IPS-20b (cell line): ENCODE results near the gene CSN2.

Experiments
- H3K27ac ChIP-seq: one replicate; pipeline ENCODE4 v1.5.1; 2013; ENCODE audit warnings: low read length
- H3K27me3 ChIP-seq: 2 replicates; pipeline ENCODE4 v1.6.1; 2013; ENCODE audit warnings: mild to moderate bottlenecking, low read length, inconsistent platforms; ENCODE audit not compliant: insufficient read depth
- H3K36me3 ChIP-seq: 2 replicates; pipeline ENCODE4 v1.6.1; 2013; ENCODE audit warnings: low read depth, mild to moderate bottlenecking, inconsistent platforms, low read length, moderate library complexity; ENCODE audit not compliant: insufficient read depth
- H3K4me1 ChIP-seq: 2 replicates; pipeline ENCODE4 v1.6.1; 2013; ENCODE audit warnings: mild to moderate bottlenecking, control low read depth, inconsistent platforms, low read length, moderate library complexity; ENCODE audit not compliant: insufficient read depth
- H3K4me3 ChIP-seq: 2 replicates; pipeline ENCODE4 v1.5.1; 2013; ENCODE audit warnings: mild to moderate bottlenecking, low read length, inconsistent platforms
- H3K9ac ChIP-seq: 2 replicates; pipeline ENCODE4 v1.6.1; 2013; ENCODE audit warnings: low read depth, mild to moderate bottlenecking, inconsistent platforms, low read length, moderate library complexity
- H3K9me3 ChIP-seq: 2 replicates; pipeline ENCODE4 v1.6.1; 2013; ENCODE audit warnings: mild to moderate bottlenecking, low read depth, low read length, inconsistent platforms; ENCODE audit not compliant: insufficient read depth

Gene CSN2, protein sequence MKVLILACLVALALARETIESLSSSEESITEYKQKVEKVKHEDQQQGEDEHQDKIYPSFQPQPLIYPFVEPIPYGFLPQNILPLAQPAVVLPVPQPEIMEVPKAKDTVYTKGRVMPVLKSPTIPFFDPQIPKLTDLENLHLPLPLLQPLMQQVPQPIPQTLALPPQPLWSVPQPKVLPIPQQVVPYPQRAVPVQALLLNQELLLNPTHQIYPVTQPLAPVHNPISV

DNA sequence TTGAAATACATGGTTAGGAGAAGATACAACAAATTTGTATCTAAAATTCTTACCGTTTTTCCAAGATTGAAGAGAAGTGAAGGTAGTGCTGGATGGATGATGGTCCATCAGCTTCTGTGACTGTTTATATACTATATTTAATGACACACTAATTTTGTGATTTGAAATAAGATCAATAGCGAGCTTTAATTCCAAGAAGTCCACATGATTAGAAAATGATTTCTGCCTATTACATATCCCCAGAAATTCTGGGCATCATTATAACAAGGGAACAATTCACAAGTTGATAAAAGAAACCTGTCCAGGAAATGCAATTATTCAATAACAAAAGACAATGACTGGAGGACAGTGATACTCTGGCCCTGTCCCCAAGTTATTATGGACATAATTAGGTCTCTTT lies at the start of gene CSN2:
Gene CSN2 (minus strand): TSS at position 101 of the 400 bp plus-strand sequence. CDS start 4,733 bp downstream, outside the sequence.
- Histone ChIP-seq H3K36me3 (no peaks in the 10 kb centered on the region), H3K27me3 (no peaks in the 10 kb centered on the region), H3K9me3 (no peaks in the 10 kb centered on the region; the same call in 1 of the 2 replicates), H3K4me3 (no peak within 1 kb of the TSS), H3K27ac (no peak within 1 kb of the TSS), H3K4me1 (no peaks in the 10 kb centered on the region), H3K9ac (no peak within 1 kb of the TSS)

DNA sequence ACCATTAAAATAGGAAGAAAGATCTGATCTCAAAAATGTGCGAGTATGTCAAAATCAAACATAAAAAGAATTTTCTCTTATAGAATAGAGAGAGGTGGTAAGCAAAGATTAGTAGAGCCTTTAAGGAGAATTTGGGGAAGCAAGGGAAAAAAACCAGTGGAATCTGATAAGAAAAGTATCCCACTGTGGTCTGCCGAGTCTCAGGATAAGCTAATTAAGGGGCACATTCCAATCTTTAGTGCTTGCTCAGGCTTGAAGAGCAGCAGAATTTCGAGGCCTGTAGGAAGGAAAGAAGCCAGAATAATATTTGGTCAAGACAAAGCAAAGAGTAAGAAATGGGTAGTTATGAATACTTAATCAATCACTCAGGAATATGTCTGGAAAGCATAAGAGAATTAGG lies 43.2 kb upstream of the CSN2 start:
- no peak overlapping the region for H3K27ac ChIP-seq
- H3K36me3 ChIP-seq, result no peaks in the 10 kb centered on the region
- no peaks in the 10 kb centered on the region for H3K4me1 ChIP-seq
- no peaks in the 10 kb centered on the region for H3K27me3 ChIP-seq
- H3K4me3 ChIP-seq, result no peak overlapping the region
- H3K9me3 ChIP-seq, result no peaks in the 10 kb centered on the region
- no peak overlapping the region for H3K9ac ChIP-seq

DNA sequence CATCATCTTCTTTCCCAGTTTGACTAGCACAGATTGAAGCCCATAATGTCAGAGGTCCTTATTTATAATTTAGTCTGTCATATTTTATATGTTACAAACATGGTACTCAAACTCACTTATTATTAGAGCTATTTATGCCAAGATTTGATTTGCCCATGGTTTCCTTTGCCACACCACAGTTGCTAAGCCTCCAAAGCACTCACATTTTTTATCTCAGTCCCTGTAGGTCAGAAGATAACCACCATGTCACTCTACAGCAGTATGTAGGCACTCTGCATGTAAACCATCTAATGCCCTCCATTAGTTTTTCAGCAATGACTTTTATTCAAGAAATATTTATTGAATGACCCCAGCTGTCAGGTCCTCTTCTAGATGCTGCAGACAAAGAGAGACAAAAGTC lies 37.0 kb upstream of the CSN2 start:
- no peaks in the 10 kb centered on the region for H3K27me3 ChIP-seq
- H3K9me3 ChIP-seq, result no peaks in the 10 kb centered on the region
- no peak overlapping the region for H3K27ac ChIP-seq
- H3K4me1 ChIP-seq, result no peaks in the 10 kb centered on the region
- H3K36me3 ChIP-seq, result no peaks in the 10 kb centered on the region
- H3K9ac ChIP-seq, result no peak overlapping the region
- H3K4me3 ChIP-seq, result no peak overlapping the region

DNA sequence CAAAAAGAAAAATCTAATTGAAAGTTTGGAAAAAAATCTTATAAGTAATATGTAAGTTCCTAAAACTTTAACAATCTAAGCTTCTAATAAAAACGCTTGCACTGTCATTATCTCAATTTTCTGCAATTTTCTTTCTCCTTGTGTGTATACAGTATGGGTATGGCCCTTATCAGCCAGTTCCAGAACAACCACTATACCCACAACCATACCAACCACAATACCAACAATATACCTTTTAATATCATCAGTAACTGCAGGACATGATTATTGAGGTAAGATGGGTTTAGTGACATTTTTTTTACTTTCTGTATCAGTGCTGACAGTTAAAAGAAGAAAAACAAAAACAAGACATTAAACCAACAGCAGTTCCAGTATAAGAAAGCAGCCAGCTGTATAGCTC lies 35.2 kb upstream of the CSN2 start:
- Histone ChIP-seq H3K4me3 (no peak overlapping the region), H3K4me1 (no peaks in the 10 kb centered on the region), H3K9me3 (no peaks in the 10 kb centered on the region), H3K27ac (no peak overlapping the region), H3K27me3 (no peaks in the 10 kb centered on the region), H3K9ac (no peak overlapping the region), H3K36me3 (no peaks in the 10 kb centered on the region)

- H3K27me3 ChIP-seq, result no peaks in the 10 kb centered on the region
- H3K36me3 ChIP-seq, result no peaks in the 10 kb centered on the region
- H3K9ac ChIP-seq, result no peak overlapping the region
- no peak overlapping the region for H3K27ac ChIP-seq
- no peak overlapping the region for H3K4me3 ChIP-seq
- no peaks in the 10 kb centered on the region for H3K9me3 ChIP-seq
- no peaks in the 10 kb centered on the region for H3K4me1 ChIP-seq
Measured at GRCh38 chr4:69999420-69999819, 33.9 kb upstream of the CSN2 start.

DNA sequence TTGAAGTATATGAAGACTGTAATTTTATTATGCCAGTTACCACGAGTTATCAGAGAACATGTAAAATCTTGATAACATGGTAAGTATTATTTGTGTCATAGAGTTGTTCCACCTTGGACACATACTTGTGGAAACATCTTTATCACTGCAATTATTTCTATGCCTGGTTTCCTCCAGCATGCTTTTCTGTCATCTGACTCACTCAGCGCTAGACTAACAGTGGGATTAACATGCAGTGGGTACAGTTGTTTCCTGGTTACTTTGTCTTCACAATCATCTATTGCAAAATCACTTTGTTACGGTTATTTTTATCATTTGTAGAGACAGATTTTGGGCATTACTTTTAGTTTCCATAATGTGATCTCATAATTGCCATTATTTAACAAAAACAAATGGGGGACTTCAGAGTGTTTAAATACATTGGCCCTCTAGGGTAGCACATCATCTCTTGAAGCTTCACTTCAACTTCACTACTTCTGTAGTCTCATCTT lies 30.0 kb upstream of the CSN2 start, which contains the start of gene STATH:
Gene STATH (plus strand): TSS at position 441 of the 491 bp plus-strand sequence. CDS start 2,472 bp downstream, outside the sequence.
- H3K27me3 ChIP-seq, result no peaks in the 10 kb centered on the region
- H3K9me3 ChIP-seq, result no peaks in the 10 kb centered on the region
- no peak within 1 kb of the TSS for H3K9ac ChIP-seq
- H3K4me1 ChIP-seq, result no peaks in the 10 kb centered on the region
- H3K36me3 ChIP-seq, result no peaks in the 10 kb centered on the region
- no peak within 1 kb of the TSS for H3K4me3 ChIP-seq
- H3K27ac ChIP-seq, result no peak within 1 kb of the TSS

- Histone ChIP-seq H3K36me3 (no peaks in the 10 kb centered on the region), H3K4me1 (no peaks in the 10 kb centered on the region), H3K27me3 (no peaks in the 10 kb centered on the region), H3K9me3 (no peaks in the 10 kb centered on the region), H3K9ac (no peak overlapping the region), H3K27ac (no peak overlapping the region), H3K4me3 (no peak overlapping the region)
Measured at GRCh38 chr4:69994782-69995181, 29.3 kb upstream of the CSN2 start.

- no peaks in the 10 kb centered on the region for H3K27me3 ChIP-seq
- H3K36me3 ChIP-seq, result no peaks in the 10 kb centered on the region
- no peak overlapping the region for H3K9ac ChIP-seq
- no peaks in the 10 kb centered on the region for H3K9me3 ChIP-seq
- H3K4me1 ChIP-seq, result no peaks in the 10 kb centered on the region
- H3K4me3 ChIP-seq, result no peak overlapping the region
- no peak overlapping the region for H3K27ac ChIP-seq
Measured at GRCh38 chr4:69991016-69991415, 25.5 kb upstream of the CSN2 start.

GRCh38 chr4:69986663-69987062 lies 21.1 kb upstream of the CSN2 start:
- no peak overlapping the region for H3K4me3 ChIP-seq
- no peaks in the 10 kb centered on the region for H3K27me3 ChIP-seq
- H3K9ac ChIP-seq, result no peak overlapping the region
- no peaks in the 10 kb centered on the region for H3K9me3 ChIP-seq
- H3K27ac ChIP-seq, result no peak overlapping the region
- H3K36me3 ChIP-seq, result no peaks in the 10 kb centered on the region
- no peaks in the 10 kb centered on the region for H3K4me1 ChIP-seq

DNA sequence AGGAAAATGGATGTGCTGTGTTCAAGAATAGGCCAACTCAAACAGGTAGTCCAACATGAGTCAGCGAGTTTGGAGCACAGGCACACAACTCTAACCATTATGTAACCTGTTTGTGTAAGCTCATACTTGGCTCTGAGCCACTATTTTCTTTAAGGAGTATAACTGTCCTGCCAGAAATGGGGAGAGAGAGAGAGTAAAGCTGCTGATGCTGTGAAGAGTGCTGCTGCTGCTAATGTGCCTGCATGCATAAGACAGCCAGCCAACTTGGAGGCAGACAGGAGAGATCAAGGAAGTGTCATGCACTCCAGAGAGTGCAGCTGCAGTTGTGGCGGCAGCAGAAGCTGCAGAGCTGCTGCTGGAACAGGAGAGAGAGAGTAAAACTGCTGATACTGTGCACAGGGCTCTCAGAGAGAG lies 18.5 kb upstream of the CSN2 start:
- Histone ChIP-seq H3K27ac (no peak overlapping the region), H3K36me3 (no peaks in the 10 kb centered on the region), H3K4me1 (no peaks in the 10 kb centered on the region), H3K9ac (no peak overlapping the region), H3K4me3 (no peak overlapping the region), H3K27me3 (no peaks in the 10 kb centered on the region), H3K9me3 (no peaks in the 10 kb centered on the region)

DNA sequence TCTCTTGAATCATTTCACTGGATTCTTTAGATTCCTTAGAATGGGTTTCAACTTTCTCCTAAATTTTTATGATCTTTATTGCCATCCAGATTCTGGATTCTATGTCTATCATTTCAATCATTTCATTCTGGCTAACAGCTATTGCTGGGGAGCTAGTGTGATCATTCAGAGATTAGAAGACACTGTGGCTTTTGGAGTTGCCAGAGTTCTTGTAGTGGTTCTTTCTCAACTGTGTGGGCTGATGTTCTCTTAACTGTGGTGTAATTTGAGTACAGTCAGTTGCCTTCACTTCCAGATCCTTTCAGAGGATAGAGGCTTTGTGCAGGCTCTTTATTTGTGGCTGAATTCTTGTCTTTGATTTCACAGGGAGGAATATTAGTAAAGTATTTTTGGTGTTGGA lies 12.1 kb upstream of the CSN2 start:
- Histone ChIP-seq H3K4me1 (no peaks in the 10 kb centered on the region), H3K9ac (no peak overlapping the region), H3K27me3 (no peaks in the 10 kb centered on the region), H3K27ac (no peak overlapping the region), H3K9me3 (no peaks in the 10 kb centered on the region), H3K4me3 (no peak overlapping the region), H3K36me3 (no peaks in the 10 kb centered on the region)

GRCh38 chr4:69974631-69975030 lies 9.1 kb upstream of the CSN2 start:
- Histone ChIP-seq H3K36me3 (no peaks in the 10 kb centered on the region), H3K27ac (no peak overlapping the region), H3K4me3 (no peak overlapping the region), H3K9ac (no peak overlapping the region), H3K4me1 (no peaks in the 10 kb centered on the region), H3K27me3 (no peaks in the 10 kb centered on the region), H3K9me3 (no peaks in the 10 kb centered on the region; the same call in 1 of the 2 replicates)
